CD4-positive, alpha-beta T cell treated with Interleukin-2 at 100 ng/mL for 4 hours (primary cell): ENCODE measurements around the gene NRP2.

Experiments
- DNase-seq: peaks from one replicate; pipeline ENCODE4 v3.0.0-alpha.2; 2020; ENCODE audit warnings: low spot score

NRP2 gene

DNA sequence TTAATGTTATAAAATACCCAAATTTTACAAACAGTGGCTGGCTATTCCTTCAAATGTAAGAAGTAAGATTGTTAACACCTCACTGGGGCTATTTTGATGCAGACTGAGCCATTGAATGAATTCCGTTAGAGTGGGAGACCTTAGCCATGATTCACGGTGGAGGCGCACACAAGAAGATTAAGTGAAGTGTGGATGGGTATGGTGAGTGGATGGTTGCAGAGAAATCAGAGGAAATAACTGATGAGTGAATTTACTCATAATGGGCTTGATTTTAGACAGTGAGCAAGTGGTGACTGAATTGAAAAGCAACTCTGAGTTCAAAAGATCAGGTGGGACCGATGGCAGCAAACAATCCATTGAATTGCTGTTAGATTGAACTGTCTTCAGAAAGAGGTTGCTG lies 75.0 kb downstream of the NRP2 start:
- DNase-seq = no peak

GRCh38 chr2:205758051-205758450 lies 75.8 kb downstream of the NRP2 start:
- no peak for DNase-seq

GRCh38 chr2:205758500-205758899 lies 76.2 kb downstream of the NRP2 start:
- no peak for DNase-seq

DNA sequence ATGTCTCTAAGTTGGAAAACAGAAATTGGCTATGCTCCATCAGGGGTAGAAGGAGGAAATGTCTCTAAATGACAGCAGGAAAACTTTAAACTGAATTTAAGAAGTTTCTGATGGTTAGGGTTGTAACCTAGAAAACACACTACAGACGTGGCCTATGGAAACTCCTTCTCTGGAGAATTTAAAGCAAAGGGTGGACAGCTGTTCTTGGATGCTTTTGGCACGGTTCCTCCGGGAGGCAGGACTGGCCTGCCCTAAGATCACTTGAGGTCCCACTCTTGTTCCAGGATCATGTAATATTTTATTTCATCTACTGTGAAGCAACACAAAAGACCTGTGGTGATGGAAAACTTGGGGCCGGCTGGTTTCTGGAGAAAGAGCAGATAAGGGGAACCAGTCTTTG lies 77.0 kb downstream of the NRP2 start:
- DNase-seq = no peak

DNA sequence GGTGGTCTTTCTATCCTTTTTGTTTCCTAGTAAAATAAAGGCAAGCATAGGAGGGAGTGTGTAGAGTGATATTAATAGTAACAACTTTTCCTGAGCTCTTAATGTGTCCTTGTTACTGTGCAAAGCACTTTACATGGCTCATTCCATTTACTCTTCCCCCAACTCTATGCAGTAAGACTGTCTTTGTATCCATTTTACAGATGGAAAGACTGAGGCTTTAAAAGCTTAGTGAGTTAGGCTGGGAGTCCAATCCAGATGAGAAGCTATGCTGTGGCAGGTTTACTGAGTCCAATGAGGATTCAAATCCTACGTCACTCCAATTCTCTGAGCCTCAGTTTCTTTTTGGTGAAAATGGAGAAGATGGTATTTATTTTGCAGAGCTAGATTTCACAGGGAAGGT lies 77.4 kb downstream of the NRP2 start:
- no peak for DNase-seq

GRCh38 chr2:205760157-205760556 lies 77.9 kb downstream of the NRP2 start:
- DNase-seq = no peak

DNA sequence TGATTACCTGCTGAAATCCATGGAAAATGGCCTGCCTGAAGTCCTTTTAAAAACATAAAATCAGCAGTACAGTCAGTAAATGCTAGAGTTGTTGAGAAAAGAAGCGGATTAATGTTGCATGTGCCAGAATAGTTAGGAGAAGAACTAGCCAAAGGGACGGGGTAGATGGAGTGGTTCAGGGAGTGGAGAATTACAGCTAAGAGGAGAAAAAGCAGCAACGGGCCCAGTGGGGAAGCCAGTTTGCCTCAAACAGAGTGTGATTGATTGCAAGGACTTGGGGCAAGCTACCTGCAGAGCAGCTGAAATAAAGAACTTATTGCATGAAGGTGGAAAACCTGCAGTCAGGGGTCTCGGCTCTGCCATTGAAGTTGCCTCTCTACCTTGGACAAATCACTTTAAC lies 79.1 kb downstream of the NRP2 start:
- no peak for DNase-seq

- no peak for DNase-seq
Observed at GRCh38 chr2:205762881-205763280, 80.6 kb downstream of the NRP2 start.

DNA sequence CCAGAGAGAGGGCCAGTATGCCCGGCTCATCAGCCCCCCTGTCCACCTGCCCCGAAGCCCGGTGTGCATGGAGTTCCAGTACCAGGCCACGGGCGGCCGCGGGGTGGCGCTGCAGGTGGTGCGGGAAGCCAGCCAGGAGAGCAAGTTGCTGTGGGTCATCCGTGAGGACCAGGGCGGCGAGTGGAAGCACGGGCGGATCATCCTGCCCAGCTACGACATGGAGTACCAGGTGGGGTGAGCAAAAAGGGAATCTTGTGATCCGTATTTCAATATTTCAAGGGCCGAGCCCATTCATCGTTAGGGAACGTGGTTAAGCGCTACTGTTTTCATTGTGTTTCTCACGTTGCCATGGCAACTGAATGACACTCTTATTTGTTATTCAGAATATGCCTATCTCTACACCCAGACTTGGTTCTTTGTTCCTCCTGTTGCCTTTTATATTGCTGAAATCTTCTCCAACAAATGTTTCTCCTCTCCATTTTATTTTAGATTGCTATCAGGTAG lies 81.5 kb downstream of the NRP2 start:
- DNase-seq = no peak

- no peak for DNase-seq
Observed at GRCh38 chr2:205764270-205764746, 82.0 kb downstream of the NRP2 start.

GRCh38 chr2:205765151-205765550 lies 82.8 kb downstream of the NRP2 start:
- no peak for DNase-seq

GRCh38 chr2:205766779-205767359 lies 84.6 kb downstream of the NRP2 start:
- DNase-seq = peak; percentile 44

DNA sequence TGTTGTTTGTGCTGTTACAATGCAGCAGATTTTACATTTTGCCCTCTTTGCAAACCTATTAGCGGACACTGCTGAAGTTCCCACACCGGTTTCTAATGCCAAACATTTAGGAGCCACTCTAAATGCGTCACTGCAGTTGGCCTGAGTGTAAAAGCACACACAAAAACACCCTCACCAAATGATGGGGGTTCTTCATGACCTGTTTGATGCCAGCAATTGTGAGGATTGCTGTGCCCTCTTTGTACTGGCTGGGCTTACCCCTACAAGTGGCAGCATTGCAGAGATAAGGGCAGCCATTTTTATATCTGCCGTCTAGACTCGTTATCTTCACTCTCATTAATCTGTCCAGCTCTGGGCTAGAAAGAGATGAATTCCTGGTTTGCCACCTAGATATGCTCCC lies 85.3 kb downstream of the NRP2 start:
- no peak for DNase-seq

DNA sequence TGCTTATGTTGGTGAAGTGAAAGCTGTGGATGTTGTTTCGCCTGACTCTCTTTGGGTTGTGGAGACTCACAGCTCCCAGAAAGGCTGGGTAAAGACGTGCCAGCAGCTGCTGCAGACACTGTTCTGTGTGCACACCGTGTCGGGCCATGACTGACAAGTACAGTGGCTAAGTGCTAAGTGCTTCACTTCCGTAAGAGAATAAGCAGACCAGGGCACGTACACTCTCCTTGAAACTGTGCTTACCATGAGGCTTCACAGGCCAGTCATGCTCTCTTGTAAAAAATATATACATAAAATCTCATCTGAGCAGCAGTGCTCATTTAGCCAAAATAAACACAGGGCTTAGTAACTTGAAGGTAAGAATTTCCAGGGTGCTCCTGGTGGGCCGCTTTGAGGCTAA lies 86.0 kb downstream of the NRP2 start:
- DNase-seq = no peak

DNA sequence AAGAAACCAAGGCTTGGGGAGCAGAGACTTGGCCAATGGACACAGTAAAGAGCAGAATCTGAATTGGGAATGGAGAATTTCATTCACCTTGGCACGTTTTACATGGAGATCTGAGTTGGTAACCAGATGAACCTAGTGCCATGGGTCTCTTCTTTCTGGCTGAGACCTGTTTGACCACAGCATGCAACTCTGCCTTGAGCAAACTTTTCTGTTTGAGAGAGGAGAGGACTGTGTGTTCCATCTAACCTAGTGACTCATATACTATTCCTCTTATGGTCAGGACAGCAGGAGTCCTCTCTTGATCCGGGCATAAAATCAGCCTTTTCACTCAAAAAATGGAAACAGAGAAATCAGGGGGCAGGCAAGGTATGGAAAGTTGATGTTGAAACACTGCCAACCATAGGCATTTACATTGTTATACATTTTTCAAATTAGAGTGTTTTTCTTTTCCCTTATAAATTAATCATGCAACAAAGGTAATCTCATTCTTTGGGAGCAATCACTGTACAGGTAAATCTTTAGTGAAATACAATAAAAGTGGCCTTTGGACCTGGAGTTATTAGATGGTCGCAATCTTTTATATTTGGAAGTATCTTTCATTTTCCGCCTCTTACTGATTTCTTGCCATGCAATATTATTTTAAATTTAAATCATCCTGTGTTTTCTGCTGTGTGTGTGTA lies 86.7 kb downstream of the NRP2 start:
- DNase-seq = no peak

- no peak for DNase-seq
Observed at GRCh38 chr2:205769495-205769850, 87.2 kb downstream of the NRP2 start.

DNA sequence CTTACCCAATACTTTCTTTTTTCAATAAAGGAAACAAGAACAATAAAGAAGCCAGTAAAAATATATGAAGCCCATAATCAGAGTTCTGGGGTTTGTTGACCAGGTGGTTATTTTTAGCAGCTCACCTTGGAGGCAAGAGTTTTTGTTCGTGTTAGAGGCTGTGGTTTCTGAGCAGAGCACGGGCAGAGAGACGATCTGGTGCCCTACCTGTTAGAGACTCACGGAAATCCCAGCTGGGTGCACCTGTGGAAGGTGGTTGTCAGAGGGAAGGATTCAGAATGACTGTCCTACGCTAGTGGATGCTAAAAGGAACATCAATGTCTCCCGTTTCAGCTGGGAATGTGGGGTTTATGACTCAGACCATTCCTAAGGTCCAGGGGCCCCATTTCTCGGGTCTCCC lies 87.6 kb downstream of the NRP2 start:
- no peak for DNase-seq

- no peak for DNase-seq
Observed at GRCh38 chr2:205770577-205770976, 88.3 kb downstream of the NRP2 start.

- no peak for DNase-seq
Observed at GRCh38 chr2:205771031-205771430, 88.7 kb downstream of the NRP2 start.

DNA sequence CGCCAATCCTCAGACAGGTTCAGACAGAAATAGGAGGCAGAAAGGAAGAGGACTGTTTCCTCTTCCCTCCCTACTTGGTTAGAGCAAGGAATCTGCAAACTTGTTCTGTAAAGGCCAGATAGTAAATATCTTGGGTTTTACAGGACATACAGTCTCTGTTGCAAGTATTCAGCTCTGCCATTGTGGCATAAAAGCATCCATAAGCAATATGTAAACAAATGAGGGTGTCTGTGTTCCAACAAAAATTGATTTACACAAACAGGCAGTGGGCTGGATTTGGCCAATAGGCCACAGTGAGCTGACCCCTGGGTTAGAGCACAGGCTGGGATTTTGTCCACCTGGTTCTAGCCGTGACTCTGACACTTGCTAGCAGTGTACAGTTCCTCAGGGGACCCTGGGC lies 89.4 kb downstream of the NRP2 start:
- DNase-seq = no peak

DNA sequence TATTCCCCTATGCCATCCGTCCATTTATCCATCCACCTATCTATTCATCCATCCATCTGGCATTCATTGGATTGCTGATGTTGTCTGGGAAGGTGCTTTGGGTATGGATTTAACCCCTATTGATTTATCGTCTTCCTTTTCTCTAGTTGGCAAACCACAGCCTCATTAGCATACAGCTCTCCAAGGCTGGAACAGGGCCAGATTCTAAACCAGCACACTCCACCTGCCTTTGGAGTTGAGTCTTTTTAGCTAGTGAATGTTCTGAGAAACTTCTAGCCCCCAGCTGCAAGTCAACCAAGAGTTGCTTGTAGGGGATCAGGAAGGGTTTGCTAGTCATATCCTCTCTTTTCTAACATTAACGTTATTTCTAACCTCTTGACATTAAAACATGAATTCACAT lies 90.7 kb downstream of the NRP2 start:
- DNase-seq = no peak

GRCh38 chr2:205773989-205774388 lies 91.7 kb downstream of the NRP2 start:
- no peak for DNase-seq

- DNase-seq = no peak
Observed at GRCh38 chr2:205775097-205775877, 93.0 kb downstream of the NRP2 start.
